Type B pancreatic cell (in vitro differentiated cells): ENCODE data around the gene HRAS. TPM values are rescaled to one million over a fixed set of nuclear protein-coding genes. Genes with fewer than 3 reads are reported as not detected.

ENCODE experiments used
- DNase-seq: peaks from one replicate; pipeline ENCODE4 v3.0.0; 2021; ENCODE audit warnings: mixed read lengths; ENCODE audit not compliant: unreplicated experiment; ENCODE audit errors: extremely low spot score
- H3K27ac Mint-ChIP-seq: 2 replicates; pipeline ENCODE4 v1.8.0; 2021; ENCODE audit warnings: mild to moderate bottlenecking, mixed read lengths
- H3K27me3 Mint-ChIP-seq: 2 replicates; pipeline ENCODE4 v1.8.0; 2021; ENCODE audit warnings: mixed read lengths
- H3K36me3 Mint-ChIP-seq: 2 replicates; pipeline ENCODE4 v1.8.0; 2021; ENCODE audit warnings: mixed read lengths
- H3K4me1 Mint-ChIP-seq: one replicate; pipeline ENCODE4 v1.8.0; 2021; ENCODE audit warnings: mixed read lengths; ENCODE audit not compliant: unreplicated experiment
- H3K4me3 Mint-ChIP-seq: 2 replicates; pipeline ENCODE4 v1.8.0; 2021; ENCODE audit warnings: mild to moderate bottlenecking, mixed read lengths
- H3K9me3 Mint-ChIP-seq: 2 replicates; pipeline ENCODE4 v1.8.0; 2021; ENCODE audit warnings: mixed read lengths
- CTCF ChIP-seq: fragments of 200-600 bp; sonication (generic); conservative IDR thresholded peaks from 2 replicates; pipeline ENCODE4 v1.5.0; 2021; ENCODE audit warnings: antibody characterized with exemption, mild to moderate bottlenecking
- total RNA-seq: library from RNA; stranded (reverse); gene quantifications from 2 replicates; pipeline ENCODE4 v1.2.1, GENCODE V29; 2021; ENCODE audit warnings: low replicate concordance

Gene HRAS
- total RNA-seq, 1 donor from 2014 or later: 63.1 TPM

- peaks cover 23% of the 10 kb centered on the region for H3K4me1 Mint-ChIP-seq
- peak overlapping the region; percentile 92 for H3K4me3 Mint-ChIP-seq
- H3K9me3 Mint-ChIP-seq: no peaks in the 10 kb centered on the region
- H3K27ac Mint-ChIP-seq: peak overlapping the region; percentile 29
- H3K27me3 Mint-ChIP-seq: peaks cover 13% of the 10 kb centered on the region
- DNase-seq: no peak
- TF ChIP-seq CTCF: no peak
- H3K36me3 Mint-ChIP-seq: peaks cover 3% of the 10 kb centered on the region
Measured at GRCh38 chr11:578276-579035, 43.1 kb upstream of the HRAS start.

GRCh38 chr11:577611-577894 is 42.2 kb upstream of the HRAS start:
- peaks cover 13% of the 10 kb centered on the region for H3K27me3 Mint-ChIP-seq
- peaks cover 23% of the 10 kb centered on the region for H3K4me1 Mint-ChIP-seq
- H3K36me3 Mint-ChIP-seq: peaks cover 3% of the 10 kb centered on the region
- peak overlapping the region; percentile 88 for H3K27ac Mint-ChIP-seq
- peak overlapping the region; percentile 92 for H3K4me3 Mint-ChIP-seq
- no peak for DNase-seq
- H3K9me3 Mint-ChIP-seq: no peaks in the 10 kb centered on the region
- no peak for TF ChIP-seq CTCF

GRCh38 chr11:576811-577610 is 41.6 kb upstream of the HRAS start:
- Mint-ChIP-seq H3K27ac (peak overlapping the region; percentile 88), H3K4me1 (peaks cover 23% of the 10 kb centered on the region), H3K9me3 (no peaks in the 10 kb centered on the region), H3K27me3 (peaks cover 13% of the 10 kb centered on the region), H3K4me3 (peak overlapping the region; percentile 92), H3K36me3 (peaks cover 3% of the 10 kb centered on the region)
- TF ChIP-seq CTCF: no peak
- no peak for DNase-seq

- H3K36me3 Mint-ChIP-seq: peaks cover 2% of the 10 kb centered on the region
- no peak for TF ChIP-seq CTCF
Measured at GRCh38 chr11:575996-576768, 40.8 kb upstream of the HRAS start, which contains the start of gene PHRF1. Gene PHRF1 (plus strand): TSS chr11:576470. CDS start chr11:581513, 5,043 bp downstream.

GRCh38 chr11:575313-575995 is 40.1 kb upstream of the HRAS start:
- H3K27ac Mint-ChIP-seq: peak overlapping the region; percentile 96
- DNase-seq: peak; percentile 85

More at GRCh38 chr11:575996-576768, 40.8 kb upstream of the HRAS start, which contains the start of gene PHRF1:
- Mint-ChIP-seq H3K9me3 (no peaks in the 10 kb centered on the region), H3K27ac (peak within 1 kb of the TSS; percentile 98), H3K4me3 (peak within 1 kb of the TSS; percentile 98), H3K27me3 (peaks cover 13% of the 10 kb centered on the region), H3K4me1 (peaks cover 22% of the 10 kb centered on the region)
- peak; percentile 96 for DNase-seq

More at GRCh38 chr11:575313-575995, 40.1 kb upstream of the HRAS start:
- peaks cover 13% of the 10 kb centered on the region for H3K27me3 Mint-ChIP-seq
- H3K4me1 Mint-ChIP-seq: peaks cover 20% of the 10 kb centered on the region
- peak overlapping the region; percentile 94 for H3K4me3 Mint-ChIP-seq
- no peak for TF ChIP-seq CTCF
- H3K36me3 Mint-ChIP-seq: no peaks in the 10 kb centered on the region
- H3K9me3 Mint-ChIP-seq: no peaks in the 10 kb centered on the region
